Hematopoietic multipotent progenitor cell treated with erythropoietin and hydrocortisone succinate and interleukin-3 and kit ligand, for 15 days (in vitro differentiated cells): ENCODE measurements around the gene HSBP1L1.
"Not testable (repeated sequence)": the region's sequence is repeated elsewhere in the genome, so short reads cannot be mapped to it uniquely, and the experiment has no call there.

Experiments used
- DNase-seq: peaks from one replicate; pipeline ENCODE4 v3.0.0-alpha.2; 2015; ENCODE audit warnings: low spot score

HSBP1L1 gene

GRCh38 chr18:79945118-79946042 lies 19.1 kb upstream of the HSBP1L1 start:
- DNase-seq: no peak

- DNase-seq: no peak
Observed at GRCh38 chr18:79947054-79947755, 17.2 kb upstream of the HSBP1L1 start.

- no peak for DNase-seq
Observed at GRCh38 chr18:79947881-79948610, 16.4 kb upstream of the HSBP1L1 start.

- no peak for DNase-seq
Observed at GRCh38 chr18:79948719-79949411, 15.6 kb upstream of the HSBP1L1 start.

GRCh38 chr18:79949697-79950487 lies 14.6 kb upstream of the HSBP1L1 start:
- DNase-seq: no peak

- peak; percentile 59 for DNase-seq
Observed at GRCh38 chr18:79950515-79951341, 13.7 kb upstream of the HSBP1L1 start.

- DNase-seq: peak; percentile 90
Observed at GRCh38 chr18:79951545-79952455, 12.6 kb upstream of the HSBP1L1 start, which contains the start of gene SLC66A2. TSS of gene SLC66A2 (minus strand) at chr18:79951653. CDS start at chr18:79950926, 727 bp downstream.

GRCh38 chr18:79952456-79952995 lies 11.9 kb upstream of the HSBP1L1 start:
- DNase-seq: no peak

GRCh38 chr18:79952996-79953559 lies 11.4 kb upstream of the HSBP1L1 start:
- no peak for DNase-seq

- DNase-seq: no peak
Observed at GRCh38 chr18:79953971-79954651, 10.3 kb upstream of the HSBP1L1 start.

GRCh38 chr18:79954791-79955190 lies 9.7 kb upstream of the HSBP1L1 start:
- DNase-seq: no peak

GRCh38 chr18:79955302-79956075 lies 9.0 kb upstream of the HSBP1L1 start:
- no peak for DNase-seq

GRCh38 chr18:79956276-79956675 lies 8.2 kb upstream of the HSBP1L1 start:
- no peak for DNase-seq

- no peak for DNase-seq
Observed at GRCh38 chr18:79958981-79959380, 5.5 kb upstream of the HSBP1L1 start.

- DNase-seq: not testable (repeated sequence)
Observed at GRCh38 chr18:79960161-79960801, 4.2 kb upstream of the HSBP1L1 start.

- DNase-seq: no peak
Observed at GRCh38 chr18:79960921-79961526, 3.4 kb upstream of the HSBP1L1 start.
